Measurements from ENCODE around the gene STAT3. TPM values are rescaled to one million over a fixed set of nuclear protein-coding genes. Genes with fewer than 3 reads are reported as not detected.

Gene STAT3
- total RNA-seq (100 to 1,000 TPM; 279 to 297 TPM), polyA plus RNA-seq (10 to 100 TPM; 34.1 to 78.3 TPM)
- long read RNA-seq, donor 1, full-length matches to known transcripts, result 252 of 638 reads
- long read RNA-seq, donor 1, partial matches to known transcripts, result 185 of 638 reads
- long read RNA-seq, donor 1, other reads (novel, unspliced or antisense), result 201 of 638 reads
- long read RNA-seq, donor 2, full-length matches to known transcripts, result 100 of 220 reads
- long read RNA-seq, donor 2, partial matches to known transcripts, result 42 of 220 reads
- long read RNA-seq, donor 2, other reads (novel, unspliced or antisense), result 78 of 220 reads

DNA sequence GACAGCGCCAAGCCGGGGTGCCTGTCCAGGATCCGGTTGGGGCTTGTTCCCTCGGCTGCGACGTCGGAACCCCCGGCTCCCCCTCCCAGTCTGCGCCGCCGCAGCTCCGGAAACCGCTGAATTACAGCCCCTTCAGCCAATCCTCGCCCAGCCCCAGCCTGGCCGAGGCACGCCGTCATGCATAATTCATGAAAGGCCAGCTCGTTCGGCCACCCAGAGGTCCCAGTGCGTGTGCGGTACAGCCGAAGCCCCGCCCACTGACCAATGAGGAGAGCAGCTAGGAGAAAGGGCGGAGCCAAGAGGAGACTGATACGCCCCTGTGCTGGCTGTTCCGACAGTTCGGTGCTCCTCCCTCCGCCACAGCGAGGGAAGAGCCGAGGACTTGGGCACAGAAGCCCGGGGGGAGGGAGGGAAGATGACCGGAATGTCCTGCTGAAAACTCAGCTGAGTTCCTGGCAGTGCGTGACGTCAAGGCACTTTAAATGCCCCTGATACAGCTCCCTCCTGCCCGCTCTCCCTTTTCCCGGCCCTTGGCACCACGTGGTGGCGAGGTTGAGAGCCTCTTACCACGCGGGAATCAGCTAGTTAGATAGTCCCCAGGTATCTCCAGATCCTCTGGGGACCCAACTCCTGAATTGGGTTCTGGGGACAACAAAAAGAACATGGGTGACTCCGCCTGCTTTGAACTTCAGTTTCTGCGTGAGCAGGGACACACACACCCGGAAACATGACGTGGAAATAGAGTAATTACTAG lies at the start of gene STAT3:
TSS of gene STAT3 (minus strand) at position 62 of the 754 bp plus-strand sequence. CDS start 39,926 bp downstream, outside the sequence.
- Histone ChIP-seq H3K36me3 (ENCODE audit: control insufficient read depth in 1 of 2, insufficient read depth in 2 of 2, low read length in 1 of 2) (no peaks in the 10 kb centered on the region), H3K4me1 (ENCODE audit: control insufficient read depth in 1 of 2, insufficient read depth in 2 of 2, low read length in 2 of 2) (no peaks in the 10 kb centered on the region), H3K27ac (ENCODE audit: low read depth in 1 of 2, low read length in 2 of 2) (peak within 1 kb of the TSS; percentile 94 to 98), H3K9me3 (ENCODE audit: control insufficient read depth, low read length) (no peaks in the 10 kb centered on the region), H3K27me3 (ENCODE audit: control insufficient read depth in 1 of 2, insufficient read depth in 2 of 2, low read length in 1 of 2) (no peaks in the 10 kb centered on the region), H3K4me3 (ENCODE audit: low read length in 2 of 2) (peak within 1 kb of the TSS; percentile 90 to 94)
- peak; percentile 100 for DNase-seq
- ATAC-seq (ENCODE audit: low FRiP score), result peak; percentile 99
- intact Hi-C loops (cut with DNase I), result loop anchor here (5.0 kb wide), 3 partner anchors 41 to 66 kb away; no protein-coding TSS in a partner anchor
- 0% methylated on average over 43 to 44 of the region's 44 CpGs for WGBS, 2 donors

GRCh38 chr17:42436391-42436790 lies 48.1 kb upstream of the STAT3 start:
- Histone ChIP-seq H3K4me1 (ENCODE audit: control insufficient read depth in 1 of 2, insufficient read depth in 2 of 2, low read length in 2 of 2) (no peaks in the 10 kb centered on the region), H3K9me3 (ENCODE audit: control insufficient read depth, low read length) (no peaks in the 10 kb centered on the region), H3K27ac (ENCODE audit: low read depth in 1 of 2, low read length in 2 of 2) (peak overlapping the region in 1 of 2 donors; percentile 19), H3K27me3 (ENCODE audit: control insufficient read depth in 1 of 2, insufficient read depth in 2 of 2, low read length in 1 of 2) (no peaks in the 10 kb centered on the region), H3K4me3 (ENCODE audit: low read length in 2 of 2) (no peak overlapping the region), H3K36me3 (ENCODE audit: control insufficient read depth in 1 of 2, insufficient read depth in 2 of 2, low read length in 1 of 2) (no peaks in the 10 kb centered on the region)
- intact Hi-C loops (cut with DNase I), result no loop called here
- DNase-seq, result peak in 1 of 2 donors; percentile 56
- WGBS, 2 donors, result 22 to 26% methylated on average over 6 of the region's 6 CpGs
- peak; percentile 89 for ATAC-seq (ENCODE audit: low FRiP score)

- no peak for DNase-seq
- H3K4me1 ChIP-seq (ENCODE audit: control insufficient read depth in 1 of 2, insufficient read depth in 2 of 2, low read length in 2 of 2), result peaks cover 0 to 3% of the 10 kb centered on the region in 2 donors
- ATAC-seq (ENCODE audit: low FRiP score), result no peak
Observed at GRCh38 chr17:42431758-42432161, 43.5 kb upstream of the STAT3 start.

DNA sequence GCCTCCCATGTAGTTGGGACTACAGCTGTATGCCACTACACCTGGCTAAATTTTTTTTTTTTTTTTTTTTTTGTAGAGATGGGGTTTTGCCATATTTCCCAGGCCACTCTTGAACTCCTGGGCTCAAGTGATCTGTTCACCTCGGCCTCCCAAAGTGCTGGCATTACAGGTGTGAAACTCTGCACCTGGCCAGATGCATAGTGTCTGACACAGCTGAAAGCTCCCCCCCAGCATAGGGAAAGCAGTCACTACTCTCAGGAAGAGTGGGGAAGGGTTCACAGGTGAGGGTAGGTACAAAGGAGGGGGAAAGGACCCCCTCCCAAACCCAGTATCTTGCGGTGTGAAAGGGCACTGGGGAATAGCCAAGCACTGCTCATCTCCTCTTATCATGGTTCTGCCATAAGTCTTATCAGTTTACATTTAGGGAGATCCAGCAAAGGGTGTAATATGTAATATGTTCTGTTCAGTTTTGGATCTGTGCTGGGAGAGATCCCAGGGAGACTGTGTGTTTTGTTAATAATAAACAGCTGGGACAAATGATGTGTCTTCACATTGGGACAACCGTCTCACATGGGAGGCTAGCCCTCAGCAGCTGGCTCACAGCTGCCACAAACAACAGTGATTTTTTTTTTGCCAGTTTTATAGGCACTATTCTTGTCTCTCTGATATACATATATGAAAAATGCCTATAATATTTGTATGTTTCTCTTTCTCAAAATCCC lies 41.6 kb upstream of the STAT3 start:
- intact Hi-C loops (cut with DNase I), result no loop called here
- H3K27me3 ChIP-seq (ENCODE audit: control insufficient read depth in 1 of 2, insufficient read depth in 2 of 2, low read length in 1 of 2), result no peaks in the 10 kb centered on the region
- no peaks in the 10 kb centered on the region for H3K36me3 ChIP-seq (ENCODE audit: control insufficient read depth in 1 of 2, insufficient read depth in 2 of 2, low read length in 1 of 2)
- H3K9me3 ChIP-seq (ENCODE audit: control insufficient read depth, low read length), result no peaks in the 10 kb centered on the region
- no peak overlapping the region for H3K27ac ChIP-seq (ENCODE audit: low read depth in 1 of 2, low read length in 2 of 2)
- ATAC-seq (ENCODE audit: low FRiP score) (no peak), DNase-seq (peak in 1 of 2 donors; percentile 11)
- WGBS, 2 donors, result 61 to 65% methylated on average over 3 of the region's 3 CpGs
- H3K4me3 ChIP-seq (ENCODE audit: low read length in 2 of 2), result no peak overlapping the region
- peaks cover 0 to 3% of the 10 kb centered on the region in 2 donors for H3K4me1 ChIP-seq (ENCODE audit: control insufficient read depth in 1 of 2, insufficient read depth in 2 of 2, low read length in 2 of 2)

More at GRCh38 chr17:42431758-42432161, 43.5 kb upstream of the STAT3 start:
- Histone ChIP-seq H3K27ac (ENCODE audit: low read depth in 1 of 2, low read length in 2 of 2) (no peak overlapping the region), H3K9me3 (ENCODE audit: control insufficient read depth, low read length) (no peaks in the 10 kb centered on the region), H3K27me3 (ENCODE audit: control insufficient read depth in 1 of 2, insufficient read depth in 2 of 2, low read length in 1 of 2) (no peaks in the 10 kb centered on the region), H3K4me3 (ENCODE audit: low read length in 2 of 2) (no peak overlapping the region), H3K36me3 (ENCODE audit: control insufficient read depth in 1 of 2, insufficient read depth in 2 of 2, low read length in 1 of 2) (no peaks in the 10 kb centered on the region)
- WGBS, 2 donors, result 65 to 80% methylated on average over 3 of the region's 3 CpGs
- intact Hi-C loops (cut with DNase I), result no loop called here

DNA sequence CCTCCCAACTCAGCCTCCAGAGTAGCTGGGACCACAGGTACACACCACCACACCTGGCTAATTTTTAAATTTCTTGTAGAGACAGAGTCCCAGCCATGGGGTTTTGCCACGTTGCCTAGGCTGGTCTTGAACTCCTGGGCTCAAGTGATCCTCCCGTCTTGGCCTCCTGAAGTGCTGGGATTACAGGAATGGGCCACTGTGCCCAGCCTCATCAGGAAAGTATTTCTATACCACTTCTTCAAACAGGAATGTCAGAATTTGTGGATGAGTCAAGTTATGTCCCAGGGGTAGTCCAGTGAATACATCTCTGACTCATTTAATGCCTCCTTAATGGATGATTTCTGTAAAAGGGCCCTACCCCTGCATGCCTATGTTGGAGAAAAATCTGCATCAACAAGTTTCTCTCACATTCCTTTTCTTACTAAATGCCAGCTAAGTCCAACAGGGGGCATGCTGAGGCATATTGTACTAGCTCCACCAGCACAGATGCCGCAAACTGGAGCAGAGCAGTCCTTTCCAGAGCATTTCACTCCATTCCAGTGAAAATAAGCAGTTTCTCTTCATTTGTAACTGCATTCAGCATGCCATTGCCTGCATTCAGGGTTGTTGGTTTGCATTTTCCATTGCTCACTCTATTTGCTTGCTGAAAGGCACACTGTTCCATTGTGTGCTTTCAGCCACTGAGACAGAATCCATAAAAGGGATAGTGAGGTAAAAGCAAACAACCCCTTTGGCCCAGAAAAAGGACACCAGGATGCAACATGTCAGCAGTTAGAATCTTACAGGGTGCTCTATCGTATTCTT lies 40.1 kb upstream of the STAT3 start:
- intact Hi-C loops (cut with DNase I), result loop anchor here in 1 of 2 donors (1.0 kb wide), 1 partner anchor 99 kb away; no protein-coding TSS in a partner anchor
- Histone ChIP-seq H3K36me3 (ENCODE audit: control insufficient read depth in 1 of 2, insufficient read depth in 2 of 2, low read length in 1 of 2) (no peaks in the 10 kb centered on the region), H3K27me3 (ENCODE audit: control insufficient read depth in 1 of 2, insufficient read depth in 2 of 2, low read length in 1 of 2) (no peaks in the 10 kb centered on the region), H3K27ac (ENCODE audit: low read depth in 1 of 2, low read length in 2 of 2) (peak overlapping the region in 1 of 2 donors; percentile 75), H3K4me3 (ENCODE audit: low read length in 2 of 2) (no peak overlapping the region), H3K9me3 (ENCODE audit: control insufficient read depth, low read length) (no peaks in the 10 kb centered on the region), H3K4me1 (ENCODE audit: control insufficient read depth in 1 of 2, insufficient read depth in 2 of 2, low read length in 2 of 2) (peaks cover 3% of the 10 kb centered on the region in 2 donors)
- 26 to 29% methylated on average over 4 of the region's 4 CpGs for WGBS, 2 donors
- DNase-seq (peak in 1 of 2 donors; percentile 75), ATAC-seq (ENCODE audit: low FRiP score) (peak; percentile 73)

- ATAC-seq (ENCODE audit: low FRiP score) (no peak), DNase-seq (no peak)
- H3K9me3 ChIP-seq (ENCODE audit: control insufficient read depth, low read length), result no peaks in the 10 kb centered on the region
- H3K36me3 ChIP-seq (ENCODE audit: control insufficient read depth in 1 of 2, insufficient read depth in 2 of 2, low read length in 1 of 2), result no peaks in the 10 kb centered on the region
- H3K4me1 ChIP-seq (ENCODE audit: control insufficient read depth in 1 of 2, insufficient read depth in 2 of 2, low read length in 2 of 2), result peaks cover 3% of the 10 kb centered on the region in 2 donors
- H3K27me3 ChIP-seq (ENCODE audit: control insufficient read depth in 1 of 2, insufficient read depth in 2 of 2, low read length in 1 of 2), result no peaks in the 10 kb centered on the region
- H3K4me3 ChIP-seq (ENCODE audit: low read length in 2 of 2), result no peak overlapping the region
- WGBS, 2 donors, result 70 to 75% methylated on average over 4 of the region's 4 CpGs
- H3K27ac ChIP-seq (ENCODE audit: low read depth in 1 of 2, low read length in 2 of 2), result no peak overlapping the region
- intact Hi-C loops (cut with DNase I), result loop anchor here (5.0 kb wide), 2 partner anchors 32 to 97 kb away; partner anchors contain the start of gene ATP6V0A1 (in 1 of the 2)
Observed at GRCh38 chr17:42424991-42425610, 36.9 kb upstream of the STAT3 start.

- peaks cover 3% of the 10 kb centered on the region in 2 donors for H3K4me1 ChIP-seq (ENCODE audit: control insufficient read depth in 1 of 2, insufficient read depth in 2 of 2, low read length in 2 of 2)
- intact Hi-C loops (cut with DNase I), result loop anchor here (2.0 to 5.0 kb wide), 3 partner anchors 34 to 99 kb away; partner anchors contain the start of gene ATP6V0A1 (in 1 of the 2)
- ATAC-seq (ENCODE audit: low FRiP score) (no peak), DNase-seq (peak; percentile 31 to 36)
- no peaks in the 10 kb centered on the region for H3K27me3 ChIP-seq (ENCODE audit: control insufficient read depth in 1 of 2, insufficient read depth in 2 of 2, low read length in 1 of 2)
- H3K36me3 ChIP-seq (ENCODE audit: control insufficient read depth in 1 of 2, insufficient read depth in 2 of 2, low read length in 1 of 2), result no peaks in the 10 kb centered on the region
- 49 to 56% methylated on average over 11 of the region's 11 CpGs for WGBS, 2 donors
- peak overlapping the region; percentile 4 to 74 for H3K27ac ChIP-seq (ENCODE audit: low read depth in 1 of 2, low read length in 2 of 2)
- H3K9me3 ChIP-seq (ENCODE audit: control insufficient read depth, low read length), result no peaks in the 10 kb centered on the region
- no peak overlapping the region for H3K4me3 ChIP-seq (ENCODE audit: low read length in 2 of 2)
Observed at GRCh38 chr17:42423766-42424165, 35.5 kb upstream of the STAT3 start.

Data from aorta (tissue), 5 donors.